Stimulated activated CD8-positive, alpha-beta memory T cell treated with anti-CD3 and anti-CD28 coated beads, Interleukin-15, amount 100 ng/mL, for 4 hours (primary cell): ENCODE results near the gene HNRNPAB.
"Not testable (repeated sequence)": the region's sequence is repeated elsewhere in the genome, so short reads cannot be mapped to it uniquely, and the experiment has no call there.

ENCODE experiments used
- DNase-seq, 2 donors: peaks; one replicate each; pipeline ENCODE4 v3.0.0-alpha.2; 2020; ENCODE audit warnings: low read depth in 2 of 2

HNRNPAB gene

DNA sequence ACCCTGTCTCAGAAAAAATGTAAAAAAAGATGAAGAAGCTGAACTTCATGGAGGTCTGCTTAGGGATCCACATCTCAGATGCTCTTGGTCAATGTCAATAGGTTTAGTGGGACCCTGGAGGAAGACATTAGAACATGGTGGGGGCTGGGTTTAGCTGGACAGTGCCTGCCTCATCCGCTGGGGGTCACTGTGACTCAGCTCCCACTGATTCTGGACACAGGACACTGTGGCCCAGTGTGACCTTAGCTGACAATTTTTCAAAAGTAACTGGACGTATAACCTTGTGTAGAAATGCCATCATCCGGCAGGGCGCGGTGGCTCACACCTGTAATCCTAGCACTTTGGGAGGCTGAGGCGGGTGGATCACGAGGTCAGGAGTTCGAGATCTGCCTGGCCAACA, 7.3 kb upstream of the HNRNPAB start:
- no peak for DNase-seq

DNA sequence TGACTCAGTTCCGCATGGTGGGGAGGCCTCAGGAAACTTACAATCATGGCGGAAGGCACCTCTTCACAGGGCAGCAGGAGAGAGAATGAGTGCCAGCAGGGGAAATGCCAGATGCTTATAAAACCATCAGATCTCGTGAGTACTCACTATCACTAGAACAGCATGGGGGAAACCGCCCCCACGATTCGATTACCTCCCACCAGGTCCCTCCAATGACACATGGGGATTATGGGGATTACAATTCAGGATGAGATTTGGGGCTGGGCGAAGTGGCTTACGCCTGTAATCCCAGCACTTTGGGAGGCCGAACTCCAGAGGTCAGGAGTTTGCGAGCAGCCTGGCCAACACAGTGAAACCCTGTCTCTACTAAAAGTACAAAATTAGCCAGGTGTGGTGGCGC, 6.2 kb upstream of the HNRNPAB start:
- DNase-seq: not testable (repeated sequence)

DNA sequence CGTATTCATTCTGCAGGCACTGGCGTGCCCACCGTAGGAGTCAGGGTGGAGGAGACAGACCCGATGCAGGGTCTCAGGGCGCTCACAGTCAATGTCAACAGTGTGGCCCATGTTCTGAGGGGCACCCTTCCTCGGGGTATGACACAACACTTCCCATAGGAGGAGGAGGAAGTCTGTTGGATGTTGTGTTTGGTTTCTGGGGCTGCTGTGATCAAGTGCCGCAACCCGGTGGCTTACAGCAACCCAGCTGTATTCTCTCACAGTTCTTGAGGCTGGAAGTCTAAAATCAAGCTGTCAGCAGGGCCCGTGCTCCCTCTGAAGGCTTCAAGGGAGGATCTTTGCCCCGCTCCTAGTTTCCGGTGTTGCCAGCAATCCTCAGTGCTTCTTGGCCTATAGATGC, 5.6 kb upstream of the HNRNPAB start:
- DNase-seq: no peak

DNA sequence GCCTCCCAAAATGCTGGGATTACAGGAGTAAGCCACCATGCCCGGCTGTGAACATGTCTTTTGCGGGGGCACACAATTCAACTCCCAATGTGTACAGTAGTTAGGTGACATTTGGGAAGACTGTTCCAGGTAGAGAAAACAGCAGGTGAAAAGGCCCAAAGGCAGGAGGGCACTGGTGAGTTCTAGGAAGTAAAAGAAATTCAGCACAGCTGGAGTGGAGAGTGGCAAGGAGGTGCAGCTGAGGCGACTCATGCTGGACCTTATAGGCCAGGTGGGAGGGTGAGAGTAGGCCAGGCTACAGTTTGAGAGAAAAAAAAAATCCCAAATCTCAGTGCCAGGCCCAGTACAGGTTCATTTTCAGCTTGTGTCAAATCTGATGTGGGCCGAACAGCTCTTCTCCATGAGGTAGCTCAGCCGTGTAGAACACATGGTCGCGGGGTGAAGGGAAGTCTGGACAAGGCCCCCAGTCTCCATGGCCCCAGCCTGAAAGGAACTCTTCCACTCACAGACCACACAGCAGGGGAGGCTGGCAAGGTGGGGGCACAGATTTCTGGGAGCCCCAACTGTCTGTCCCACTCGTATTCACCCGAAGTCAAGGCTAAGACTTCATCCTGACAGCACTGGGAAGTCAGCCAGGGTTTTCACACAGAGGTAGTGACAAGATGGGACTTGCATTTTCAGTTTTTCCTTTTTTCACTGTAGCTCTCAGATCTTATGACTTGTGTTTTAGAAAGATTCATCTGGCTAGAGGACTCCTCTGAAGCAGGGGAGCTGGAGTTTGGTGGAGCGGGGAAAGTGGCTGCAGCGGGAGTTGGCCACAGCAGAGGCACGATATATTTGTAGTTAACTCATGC, 4.5 kb upstream of the HNRNPAB start:
- no peak for DNase-seq

DNA sequence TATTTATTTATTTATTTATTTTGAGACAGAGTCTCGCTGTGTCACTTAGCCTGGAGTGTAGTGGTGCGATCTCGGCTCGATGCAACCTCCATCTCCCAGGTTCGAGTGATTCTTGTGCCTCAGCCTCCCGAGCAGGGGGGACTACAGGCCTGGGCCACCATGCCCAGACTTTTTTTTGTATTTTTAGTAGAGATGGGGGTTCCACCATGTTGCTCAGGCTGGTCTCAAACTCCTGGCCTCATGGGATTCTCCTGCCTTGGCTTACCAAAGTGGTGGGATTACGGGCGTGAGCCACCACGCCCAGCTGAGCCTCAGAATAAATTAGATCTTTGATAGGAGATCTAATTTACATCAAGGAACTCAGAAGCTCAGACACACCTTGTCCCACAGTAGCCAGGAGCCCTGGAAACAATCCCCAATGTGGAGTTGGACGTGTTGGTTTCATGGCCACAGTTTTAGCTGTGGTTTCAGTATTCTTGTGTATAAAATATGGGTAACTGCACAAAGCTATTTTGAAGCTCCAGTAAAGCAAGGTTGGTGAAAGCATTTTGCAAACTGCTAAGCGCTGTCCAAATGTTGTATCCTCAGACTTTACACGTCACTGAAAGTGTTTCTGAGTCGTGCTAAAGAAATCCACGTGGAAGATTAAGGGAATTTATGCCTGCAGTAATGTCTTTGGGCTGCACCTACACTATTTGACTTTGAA, 3.0 kb upstream of the HNRNPAB start:
- no peak for DNase-seq

DNA sequence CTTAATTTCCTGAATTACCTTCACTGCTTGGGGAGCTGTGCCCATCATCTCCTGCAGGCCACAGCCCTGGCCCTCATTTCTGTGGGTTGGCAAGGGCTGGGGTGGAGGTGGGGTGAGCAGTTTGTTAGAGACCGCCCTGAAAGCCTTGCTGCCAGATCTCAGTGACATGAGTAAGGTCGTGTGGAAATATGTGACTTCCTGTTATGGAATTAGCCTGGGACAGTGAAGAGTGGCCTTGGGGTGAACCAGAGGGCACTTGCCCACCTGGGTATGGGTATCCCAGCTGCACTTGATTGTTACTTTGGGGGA, 2.5 kb upstream of the HNRNPAB start:
- DNase-seq: no peak

DNA sequence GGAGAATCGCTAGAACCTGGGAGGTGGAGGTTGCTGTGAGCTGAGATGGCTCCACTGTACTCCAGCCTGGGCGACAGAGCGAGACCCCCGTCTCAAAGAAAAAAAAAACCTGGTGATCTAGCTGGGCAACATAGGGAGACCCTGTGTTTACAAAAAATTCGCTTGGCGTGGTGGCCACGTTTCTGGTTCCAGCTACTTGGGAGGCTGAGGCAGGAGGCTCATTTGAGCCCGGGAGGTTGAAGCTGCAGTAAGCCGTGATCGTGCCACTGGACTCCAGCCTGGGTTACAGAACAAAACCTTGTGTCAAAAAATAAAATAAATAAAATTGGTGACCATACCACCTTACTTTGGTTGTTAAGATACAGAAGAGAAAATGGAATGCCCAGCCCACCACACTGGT, 1.8 kb upstream of the HNRNPAB start:
- DNase-seq: no peak

DNA sequence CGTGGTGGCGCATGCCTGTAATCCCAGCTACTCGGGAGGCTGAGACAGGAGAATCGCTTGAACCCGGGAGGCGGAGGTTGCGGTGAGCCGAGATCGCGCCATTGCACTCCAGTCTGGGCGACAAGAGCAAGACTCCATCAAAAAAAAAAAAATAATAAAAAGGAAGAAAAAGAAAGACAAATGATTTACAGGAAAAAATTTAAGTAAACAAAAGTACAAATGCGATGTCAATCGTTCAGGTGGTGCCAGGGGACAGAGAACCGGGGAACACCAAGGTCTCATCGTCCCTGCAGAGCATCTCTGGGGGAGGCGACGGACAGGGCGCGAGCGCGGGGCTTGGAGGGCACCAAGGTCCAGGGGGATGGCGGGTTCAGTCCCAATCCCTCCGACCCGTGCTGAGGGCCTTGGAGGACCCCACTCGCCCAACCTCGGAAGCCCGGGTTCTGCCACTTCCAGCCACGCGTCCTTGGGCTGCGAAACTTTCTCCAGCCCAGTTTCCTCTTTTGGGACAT, 607 bp upstream of the HNRNPAB start:
- no peak for DNase-seq

DNA sequence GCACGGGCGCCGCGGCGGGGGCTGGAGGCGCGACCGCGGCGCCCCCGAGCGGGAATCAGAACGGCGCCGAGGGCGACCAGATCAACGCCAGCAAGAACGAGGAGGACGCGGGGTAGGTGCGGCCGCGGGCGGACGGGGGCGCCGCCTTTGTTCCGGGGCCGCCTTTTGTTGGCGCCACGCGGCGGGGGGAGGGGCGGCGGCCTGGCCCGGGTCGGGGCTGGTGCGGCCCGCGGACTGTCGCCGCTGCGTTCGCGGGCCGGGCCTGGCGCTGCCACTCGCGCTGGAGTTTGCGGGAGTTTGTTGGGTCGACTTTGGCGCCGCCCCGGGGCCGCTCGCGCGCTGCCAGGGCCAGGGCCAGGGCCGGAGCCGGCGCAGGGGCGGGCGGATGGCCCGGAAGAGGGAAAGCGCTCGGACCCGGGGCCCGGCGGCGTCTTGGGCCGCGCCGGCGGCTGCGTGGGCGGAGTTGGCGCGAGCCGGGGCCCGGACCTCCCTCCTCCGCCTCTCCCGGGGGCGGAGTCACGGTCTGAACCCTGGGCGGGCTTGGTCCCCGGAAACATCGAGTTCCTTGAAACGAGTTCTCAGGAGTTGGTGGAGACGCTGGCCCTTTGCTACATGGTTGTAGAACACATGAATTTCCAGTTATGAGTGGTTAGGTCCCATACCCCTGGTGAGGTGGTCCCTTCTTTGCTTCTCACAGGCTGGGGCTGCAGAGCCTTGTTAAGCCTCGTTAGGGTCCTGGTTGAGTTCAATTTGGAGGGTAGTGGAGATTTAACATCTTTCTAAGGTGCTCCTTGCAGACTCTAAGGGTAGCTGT, 809 bp downstream of the HNRNPAB start:
- DNase-seq: peak; percentile 40 to 60

DNA sequence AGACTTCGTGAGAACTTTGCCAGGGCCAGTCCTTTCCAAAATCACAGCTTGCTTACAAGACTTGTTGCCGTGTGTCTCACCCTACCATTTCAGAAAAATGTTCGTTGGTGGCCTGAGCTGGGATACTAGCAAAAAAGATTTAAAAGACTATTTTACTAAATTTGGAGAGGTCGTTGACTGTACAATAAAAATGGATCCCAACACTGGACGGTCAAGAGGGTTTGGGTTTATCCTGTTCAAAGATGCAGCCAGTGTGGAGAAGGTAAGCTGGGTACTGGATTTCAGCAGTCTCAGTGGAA, 1.4 kb downstream of the HNRNPAB start:
- no peak for DNase-seq

DNA sequence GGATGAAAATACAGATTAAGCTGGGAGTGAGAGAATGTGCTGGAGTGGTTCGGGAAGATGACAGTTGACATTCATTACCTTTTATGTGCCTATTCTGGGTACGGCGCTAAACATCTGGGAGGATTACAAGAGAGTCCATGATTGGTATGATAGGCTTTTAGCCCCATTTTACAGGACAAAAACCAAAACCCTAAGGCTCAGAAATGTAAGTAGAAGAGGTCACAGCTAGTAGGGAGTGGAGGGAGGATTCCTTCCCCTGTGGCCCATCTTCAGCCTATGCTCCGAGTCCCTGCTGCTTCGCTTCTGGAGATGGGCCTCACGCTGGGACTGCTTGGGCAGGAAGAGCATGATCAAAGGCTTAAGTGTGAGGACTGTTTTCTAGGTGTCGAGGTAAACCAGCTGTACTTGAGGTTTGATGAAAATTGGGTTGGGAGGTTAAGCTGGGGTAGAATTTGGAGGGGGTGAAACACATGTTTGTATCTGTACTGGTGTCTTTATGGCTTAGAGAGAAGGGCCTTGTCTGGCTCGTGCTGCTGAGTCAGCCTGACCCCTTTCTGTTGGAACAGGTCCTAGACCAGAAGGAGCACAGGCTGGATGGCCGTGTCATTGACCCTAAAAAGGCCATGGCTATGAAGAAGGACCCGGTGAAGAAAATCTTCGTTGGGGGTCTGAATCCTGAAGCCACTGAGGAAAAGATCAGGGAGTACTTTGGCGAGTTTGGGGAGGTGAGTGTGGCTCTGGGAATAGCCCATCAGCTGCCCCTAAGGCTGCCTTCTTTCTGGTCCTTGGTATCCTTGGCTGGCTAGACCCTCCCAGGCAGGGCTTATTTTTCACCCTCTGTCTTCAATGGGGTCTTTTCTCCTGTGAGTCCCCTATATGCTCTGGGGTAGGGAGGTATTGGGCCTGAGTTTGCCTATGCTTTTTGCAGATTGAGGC, 2.1 kb downstream of the HNRNPAB start:
- no peak for DNase-seq

DNA sequence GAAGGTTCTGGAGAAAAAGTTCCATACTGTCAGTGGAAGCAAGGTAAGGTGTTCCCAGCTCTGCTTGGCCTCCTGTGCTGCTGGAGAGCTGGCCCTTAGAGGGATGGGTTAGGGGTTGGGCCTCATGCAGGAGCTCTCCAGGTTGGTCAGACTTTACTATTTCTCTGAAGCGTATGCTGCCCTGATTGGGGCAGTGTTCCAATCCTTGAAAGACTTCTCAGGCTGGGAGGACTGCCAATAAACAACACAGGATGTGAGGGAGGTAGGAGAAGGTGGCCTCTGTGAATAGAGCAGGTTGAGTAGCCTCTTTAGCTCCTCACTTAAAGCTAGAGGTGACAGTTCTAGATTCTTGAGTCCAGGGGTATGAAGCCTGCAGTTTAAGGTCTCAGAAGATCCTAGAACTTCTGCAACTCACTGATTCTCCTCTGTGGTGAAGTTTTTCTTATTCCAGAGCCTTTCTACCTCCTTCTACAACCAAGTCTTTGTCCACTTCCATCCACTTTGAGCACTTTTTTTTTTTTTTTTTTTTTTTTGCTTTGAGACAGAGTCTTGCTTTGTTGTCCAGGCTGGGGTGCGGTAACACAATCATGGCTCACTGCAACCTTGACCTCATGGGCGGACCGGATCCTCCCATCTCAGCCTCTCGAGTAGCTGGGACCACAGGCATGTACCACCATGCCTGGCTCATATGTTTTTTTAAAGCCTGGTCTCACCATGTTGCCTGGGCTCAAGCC, 3.0 kb downstream of the HNRNPAB start:
- DNase-seq: no peak

DNA sequence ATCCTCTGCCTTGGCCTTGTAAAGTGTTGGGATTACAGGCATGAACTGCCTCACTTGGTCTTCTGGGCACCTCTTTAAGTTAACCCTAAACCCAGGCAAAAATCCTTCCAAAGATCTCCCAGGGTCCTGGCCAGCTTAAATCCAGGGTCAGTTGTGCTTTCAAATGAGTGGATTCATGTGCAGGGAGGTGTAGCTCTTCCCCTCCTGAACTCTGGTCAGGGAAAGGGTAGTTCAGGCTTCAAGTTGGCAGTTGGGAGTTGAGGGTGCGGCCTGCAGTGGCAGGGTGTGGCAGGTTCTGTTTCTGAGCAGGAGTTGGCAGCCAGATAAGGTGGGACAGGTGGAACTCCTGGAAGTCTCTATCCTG, 3.6 kb downstream of the HNRNPAB start:
- no peak for DNase-seq

DNA sequence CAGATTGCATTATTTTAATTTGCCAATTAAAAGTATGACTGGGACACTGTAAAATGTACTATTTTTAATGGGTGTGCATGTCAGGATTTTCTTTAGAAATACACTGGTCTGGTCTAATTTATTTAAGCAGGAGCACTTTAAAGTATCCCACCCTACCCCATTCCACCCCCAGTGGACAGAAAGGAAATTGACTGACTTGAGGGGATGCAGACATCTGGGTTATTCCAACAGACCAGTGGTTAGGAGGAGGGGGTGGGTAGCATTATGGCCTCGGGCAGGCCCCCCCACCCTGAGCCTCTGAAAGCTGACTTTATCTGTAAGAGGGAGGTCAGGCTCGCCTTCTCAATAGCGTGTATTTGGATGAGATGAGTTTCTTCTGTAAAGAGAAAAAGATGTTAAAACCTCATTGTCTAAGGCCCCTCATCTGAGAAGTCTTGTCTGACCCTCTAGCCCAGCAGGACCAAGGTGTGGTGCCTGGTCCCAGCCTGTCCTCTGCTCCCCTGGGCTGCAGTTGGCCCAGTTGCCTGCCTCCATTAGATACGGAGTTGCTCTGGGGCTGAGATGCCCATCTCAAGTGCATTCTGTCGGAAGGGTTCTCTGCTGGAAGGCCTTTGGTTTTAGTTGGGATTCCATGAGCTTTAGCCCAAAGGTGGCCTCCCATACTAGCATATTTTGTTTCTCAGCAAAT, 4.4 kb downstream of the HNRNPAB start:
- no peak for DNase-seq

DNA sequence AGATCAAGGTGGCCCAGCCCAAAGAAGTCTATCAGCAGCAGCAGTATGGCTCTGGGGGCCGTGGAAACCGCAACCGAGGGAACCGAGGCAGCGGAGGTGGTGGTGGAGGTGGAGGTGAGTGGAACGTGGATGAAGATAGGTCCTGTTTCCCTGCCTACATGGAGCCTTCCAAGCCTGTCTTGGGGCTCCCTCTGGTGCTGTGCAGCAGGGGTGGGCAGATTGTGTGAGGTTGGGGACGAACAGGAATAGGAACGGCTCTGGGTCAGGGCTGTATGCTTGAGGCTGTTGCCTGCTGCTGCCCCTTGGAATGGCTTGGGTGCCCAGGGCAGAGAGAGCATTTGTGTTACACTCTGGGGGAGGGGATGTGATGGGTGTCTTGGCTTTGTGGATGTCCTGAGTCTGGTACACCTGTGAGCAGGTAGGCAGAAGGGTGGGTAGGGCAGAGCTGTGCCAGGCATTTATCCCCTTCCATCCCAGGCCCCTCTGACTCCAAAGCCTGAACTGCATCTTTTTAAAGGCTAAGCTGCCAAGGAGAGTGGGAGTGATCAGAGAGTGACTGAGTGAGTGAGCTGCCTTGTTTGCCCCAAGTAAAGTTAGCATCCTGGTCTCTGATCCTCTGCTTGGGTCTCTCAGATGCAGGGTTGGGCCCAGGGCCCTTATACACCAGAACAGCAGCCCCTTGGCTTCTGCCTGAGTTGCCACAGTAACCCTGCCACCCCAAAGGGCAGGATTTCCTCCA, 5.2 kb downstream of the HNRNPAB start:
- DNase-seq: no peak

DNA sequence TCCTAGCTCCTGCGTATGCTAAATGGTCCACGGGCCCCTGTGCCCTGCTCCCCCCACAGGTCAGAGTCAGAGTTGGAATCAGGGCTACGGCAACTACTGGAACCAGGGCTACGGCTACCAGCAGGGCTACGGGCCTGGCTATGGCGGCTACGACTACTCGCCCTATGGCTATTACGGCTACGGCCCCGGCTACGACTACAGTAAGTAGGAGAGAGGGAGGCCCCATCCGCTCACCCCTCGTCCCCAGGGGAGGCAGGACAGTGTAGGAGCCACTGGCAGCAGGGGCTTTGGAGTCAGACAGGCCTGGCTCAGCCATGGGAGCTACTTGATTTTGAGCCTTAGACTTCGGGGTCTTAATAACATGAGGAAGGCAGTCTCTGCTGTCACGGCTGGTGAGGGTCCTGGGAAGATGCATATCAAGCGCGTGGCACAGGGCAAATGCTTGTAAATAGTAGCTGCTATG, 5.8 kb downstream of the HNRNPAB start:
- no peak for DNase-seq

DNA sequence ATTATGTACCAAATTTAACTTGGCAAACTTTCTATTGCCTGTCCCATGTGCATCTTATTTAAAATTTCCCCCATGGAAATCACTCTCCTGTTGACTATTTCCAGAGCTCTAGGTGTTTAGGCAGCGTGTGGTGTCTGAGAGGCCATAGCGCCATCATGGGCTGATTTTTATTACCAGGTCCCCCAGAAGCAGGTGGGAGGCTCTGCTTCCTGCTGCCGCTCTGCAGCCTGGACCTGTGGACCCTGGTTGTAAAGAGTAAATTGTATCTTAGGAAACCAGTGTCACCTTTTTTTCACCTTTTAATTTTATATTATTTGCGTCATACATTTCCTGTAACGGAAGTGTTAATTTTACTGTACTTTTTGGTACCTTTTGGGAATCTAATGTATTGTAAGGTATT, 6.4 kb downstream of the HNRNPAB start:
- no peak for DNase-seq

DNA sequence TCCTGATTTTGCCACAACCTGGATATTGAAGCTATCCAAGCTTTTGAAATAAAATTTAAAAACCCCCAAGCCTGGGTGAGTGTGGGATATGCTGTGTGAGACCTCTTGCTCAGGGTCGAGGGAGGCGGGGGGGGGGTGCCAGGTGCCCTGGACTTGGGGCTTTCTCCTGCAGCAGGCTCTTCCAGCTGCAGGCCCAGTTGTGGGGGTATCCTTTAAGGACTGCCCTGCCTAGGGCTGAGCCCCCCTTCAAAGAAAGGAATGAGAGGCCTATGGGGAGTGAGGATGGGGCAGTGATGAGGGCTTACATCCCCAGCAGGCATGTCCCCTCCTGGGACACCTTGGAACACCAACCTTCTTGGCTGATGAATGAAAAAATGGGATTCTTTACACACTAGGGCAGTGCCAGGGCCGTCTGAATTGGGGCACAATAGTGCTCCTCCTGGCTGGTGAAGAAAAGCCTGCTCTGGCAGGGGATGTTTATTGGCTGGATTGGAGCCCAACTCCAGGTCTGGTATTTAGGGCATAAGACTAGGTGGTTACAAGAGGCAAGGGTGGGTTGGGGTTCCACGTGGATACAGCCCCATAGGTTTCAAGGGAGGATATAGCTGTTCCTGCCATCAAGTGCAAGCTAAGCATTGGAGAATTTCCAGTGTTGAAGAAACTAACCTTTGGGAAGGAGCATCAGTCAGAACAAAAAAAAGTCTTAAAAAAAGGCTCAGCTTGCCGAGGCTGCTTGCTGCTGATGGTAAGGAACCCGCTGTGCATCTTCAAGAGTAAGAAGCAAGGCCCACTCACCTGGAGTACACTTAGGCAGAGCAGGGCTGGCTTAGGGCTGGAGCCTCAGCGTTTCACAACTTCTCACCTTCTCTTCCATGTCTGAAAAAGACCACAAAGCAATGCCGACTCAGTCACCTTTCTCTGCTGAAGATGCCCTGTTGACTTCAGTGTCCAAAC, 7.0 kb downstream of the HNRNPAB start:
- no peak for DNase-seq
